Body of pancreas (tissue), 4 donors: ENCODE measurements around the gene ARMH2.

Experiments used
- POLR2A ChIP-seq, 3 donors: fragments of 450-650 bp; IDR thresholded peaks; one replicate each; pipeline ENCODE4 v1.6.1; 2016; ENCODE audit warnings: antibody characterized with exemption in 3 of 3, mild to moderate bottlenecking in 2 of 3
- TF ChIP-seq, protein P1 (sequence below), 7 experiments: fragments of 450-650 bp in 4 of 7; fragments of 200-600 bp in 3 of 7; sonication (generic) in 3 of 7; IDR thresholded peaks; one replicate each; pipeline ENCODE4 v1.5.1; 2016 to 2019; ENCODE audit warnings: antibody characterized with exemption in 7 of 7

DNA sequence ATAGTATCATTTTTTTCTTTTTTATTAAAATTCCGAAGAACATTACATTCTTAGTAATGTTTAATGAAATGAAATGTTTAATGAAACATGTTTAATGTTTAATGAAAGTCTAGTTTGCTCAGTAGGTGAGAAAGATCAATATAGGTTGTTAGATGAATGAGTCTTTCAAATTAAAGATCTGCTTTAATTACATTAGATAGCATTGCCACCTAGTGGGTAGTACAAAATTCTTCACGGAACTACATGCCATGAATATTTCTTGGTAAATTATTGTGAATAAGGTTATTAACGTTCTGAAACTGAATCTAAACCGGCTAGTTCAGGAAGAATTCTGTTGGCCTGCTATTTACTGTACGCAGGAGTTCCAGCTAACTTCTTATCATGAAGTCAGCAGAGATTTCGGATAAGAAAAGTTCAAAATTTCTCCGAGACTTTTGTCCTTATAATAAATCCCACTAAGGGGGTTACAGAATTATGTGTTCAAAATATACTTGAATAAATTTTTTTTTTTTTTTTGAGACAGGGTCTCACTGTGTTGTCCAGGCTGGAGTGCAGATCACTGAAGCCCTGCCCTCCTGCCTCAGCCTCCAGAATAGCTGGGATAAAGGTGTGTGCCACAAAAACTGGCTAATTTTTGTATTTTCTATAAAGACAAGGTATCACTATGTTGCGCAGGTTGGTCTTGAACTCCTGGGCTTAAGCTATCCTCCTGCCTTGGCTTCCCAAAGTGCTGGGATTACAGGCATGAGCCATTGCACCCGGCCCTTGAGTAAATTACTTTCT, 31.8 kb downstream of the ARMH2 start:
- TF ChIP-seq, protein P1, sequence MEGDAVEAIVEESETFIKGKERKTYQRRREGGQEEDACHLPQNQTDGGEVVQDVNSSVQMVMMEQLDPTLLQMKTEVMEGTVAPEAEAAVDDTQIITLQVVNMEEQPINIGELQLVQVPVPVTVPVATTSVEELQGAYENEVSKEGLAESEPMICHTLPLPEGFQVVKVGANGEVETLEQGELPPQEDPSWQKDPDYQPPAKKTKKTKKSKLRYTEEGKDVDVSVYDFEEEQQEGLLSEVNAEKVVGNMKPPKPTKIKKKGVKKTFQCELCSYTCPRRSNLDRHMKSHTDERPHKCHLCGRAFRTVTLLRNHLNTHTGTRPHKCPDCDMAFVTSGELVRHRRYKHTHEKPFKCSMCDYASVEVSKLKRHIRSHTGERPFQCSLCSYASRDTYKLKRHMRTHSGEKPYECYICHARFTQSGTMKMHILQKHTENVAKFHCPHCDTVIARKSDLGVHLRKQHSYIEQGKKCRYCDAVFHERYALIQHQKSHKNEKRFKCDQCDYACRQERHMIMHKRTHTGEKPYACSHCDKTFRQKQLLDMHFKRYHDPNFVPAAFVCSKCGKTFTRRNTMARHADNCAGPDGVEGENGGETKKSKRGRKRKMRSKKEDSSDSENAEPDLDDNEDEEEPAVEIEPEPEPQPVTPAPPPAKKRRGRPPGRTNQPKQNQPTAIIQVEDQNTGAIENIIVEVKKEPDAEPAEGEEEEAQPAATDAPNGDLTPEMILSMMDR (IDR thresholded peaks at IDR 0.05): peak in 5 of 7 experiments; percentile 48 to 84 (median 80)
- TF ChIP-seq POLR2A (IDR thresholded peaks at IDR 0.05): no peak
